Natural killer cell (primary cell): ENCODE data around the gene PPP2R3B. TPM values are rescaled to one million over a fixed set of nuclear protein-coding genes. Genes with fewer than 3 reads are reported as not detected.

Source experiments
- ATAC-seq, 3 donors: fragments of 150-1000 bp in 2 of 3; fragments of 200-7000 bp in 1 of 3; cut with Tn5 transposase; 1 replicate in 1 of 3; 2 replicates in 2 of 3; pipeline ENCODE4 v1.10.0; 2021; ENCODE audit warnings: mild to moderate bottlenecking in 2 of 3, moderate library complexity in 2 of 3
- DNase-seq, 2 donors: peaks; one replicate each; pipeline versions ENCODE4 v3.0.0 to v3.0.0-alpha.2; 2013 to 2021; ENCODE audit warnings: mixed read lengths in 1 of 2
- H3K27ac ChIP-seq: one replicate; pipeline ENCODE4 v1.5.1; 2013; ENCODE audit warnings: mild to moderate bottlenecking, low read length
- H3K27me3 ChIP-seq: one replicate; pipeline ENCODE4 v1.6.1; 2013; ENCODE audit warnings: low read length; ENCODE audit not compliant: control insufficient read depth, insufficient read depth
- H3K36me3 ChIP-seq: one replicate; pipeline ENCODE4 v1.6.1; 2013; ENCODE audit warnings: low read length; ENCODE audit not compliant: control insufficient read depth, insufficient read depth
- H3K4me1 ChIP-seq: one replicate; pipeline ENCODE4 v1.6.1; 2013; ENCODE audit warnings: low read length; ENCODE audit not compliant: control insufficient read depth, insufficient read depth
- H3K4me3 ChIP-seq: one replicate; pipeline ENCODE4 v1.5.1; 2013; ENCODE audit warnings: low read length
- H3K9me3 ChIP-seq: one replicate; pipeline ENCODE4 v1.6.1; 2013; ENCODE audit warnings: low read length; ENCODE audit not compliant: control insufficient read depth, insufficient read depth
- H3K27ac Mint-ChIP-seq, 2 donors: one replicate each; pipeline ENCODE4 v1.8.0; 2022; ENCODE audit warnings: mild to moderate bottlenecking in 2 of 2, mixed read lengths in 2 of 2, moderate library complexity in 1 of 2
- H3K27me3 Mint-ChIP-seq, 2 donors: one replicate each; pipeline ENCODE4 v1.8.0; 2022; ENCODE audit warnings: low read depth in 2 of 2, mixed read lengths in 2 of 2
- H3K36me3 Mint-ChIP-seq: one replicate; pipeline ENCODE4 v1.8.0; 2022; ENCODE audit warnings: mixed read lengths
- H3K4me1 Mint-ChIP-seq, 2 donors: one replicate each; pipeline ENCODE4 v1.8.0; 2022; ENCODE audit warnings: mixed read lengths in 2 of 2
- H3K4me3 Mint-ChIP-seq: one replicate; pipeline ENCODE4 v1.8.0; 2022; ENCODE audit warnings: mild to moderate bottlenecking, moderate library complexity, mixed read lengths
- H3K9me3 Mint-ChIP-seq, 2 donors: one replicate each; pipeline ENCODE4 v1.8.0; 2022; ENCODE audit warnings: mixed read lengths in 2 of 2
- WGBS: methylation state at CpG from one replicate; pipeline ENCODE4 v1.1.7; 2013; ENCODE audit warnings: missing lambda C conversion rate; ENCODE audit not compliant: insufficient coverage; 5-methylcytosine and 5-hydroxymethylcytosine counted together
- intact Hi-C: fragments of 100-400 bp; cut with micrococcal nuclease; formaldehyde crosslinking; loops from one replicate; pipeline ENCODE4 v1.14.2; 2022
- total RNA-seq, 4 donors: library from RNA; stranded (reverse); fragments of 120-200 nt in 1 of 4; gene quantifications; one replicate each; pipeline versions ENCODE4 v1.2.3 to v1.2.4, GENCODE V29; 2013 to 2022
- TF ChIP-seq, protein P1 (sequence below): fragments of 200-600 bp; IDR thresholded peaks from one replicate; pipeline ENCODE4 v1.8.0; 2022; ENCODE audit warnings: antibody characterized with exemption

PPP2R3B gene
- total RNA-seq, 3 donors from 2014 or later (not counting 1 experiment from before 2014, with no cell fraction given), result 14.0 to 19.4 (median 14.6) TPM

GRCh38 chrX:314049-314448 lies 72.7 kb downstream of the PPP2R3B start:
- WGBS, result 98% methylated on average over 34 of the region's 34 CpGs
- TF ChIP-seq, protein P1, sequence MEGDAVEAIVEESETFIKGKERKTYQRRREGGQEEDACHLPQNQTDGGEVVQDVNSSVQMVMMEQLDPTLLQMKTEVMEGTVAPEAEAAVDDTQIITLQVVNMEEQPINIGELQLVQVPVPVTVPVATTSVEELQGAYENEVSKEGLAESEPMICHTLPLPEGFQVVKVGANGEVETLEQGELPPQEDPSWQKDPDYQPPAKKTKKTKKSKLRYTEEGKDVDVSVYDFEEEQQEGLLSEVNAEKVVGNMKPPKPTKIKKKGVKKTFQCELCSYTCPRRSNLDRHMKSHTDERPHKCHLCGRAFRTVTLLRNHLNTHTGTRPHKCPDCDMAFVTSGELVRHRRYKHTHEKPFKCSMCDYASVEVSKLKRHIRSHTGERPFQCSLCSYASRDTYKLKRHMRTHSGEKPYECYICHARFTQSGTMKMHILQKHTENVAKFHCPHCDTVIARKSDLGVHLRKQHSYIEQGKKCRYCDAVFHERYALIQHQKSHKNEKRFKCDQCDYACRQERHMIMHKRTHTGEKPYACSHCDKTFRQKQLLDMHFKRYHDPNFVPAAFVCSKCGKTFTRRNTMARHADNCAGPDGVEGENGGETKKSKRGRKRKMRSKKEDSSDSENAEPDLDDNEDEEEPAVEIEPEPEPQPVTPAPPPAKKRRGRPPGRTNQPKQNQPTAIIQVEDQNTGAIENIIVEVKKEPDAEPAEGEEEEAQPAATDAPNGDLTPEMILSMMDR, result no peak
- Mint-ChIP-seq H3K27ac (no peak overlapping the region), H3K27me3 (no peaks in the 10 kb centered on the region), H3K4me3 (no peak overlapping the region), H3K9me3 (no peaks in the 10 kb centered on the region), H3K4me1 (peaks cover 6 to 25% of the 10 kb centered on the region in 2 donors), H3K36me3 (no peaks in the 10 kb centered on the region)
- Histone ChIP-seq H3K27ac (no peak overlapping the region), H3K4me3 (no peak overlapping the region), H3K4me1 (peaks cover 16% of the 10 kb centered on the region), H3K27me3 (no peaks in the 10 kb centered on the region), H3K36me3 (peaks cover 51% of the 10 kb centered on the region), H3K9me3 (no peaks in the 10 kb centered on the region)
- DNase-seq (no peak), ATAC-seq (no peak)
- intact Hi-C loops, result no loop called here

DNA sequence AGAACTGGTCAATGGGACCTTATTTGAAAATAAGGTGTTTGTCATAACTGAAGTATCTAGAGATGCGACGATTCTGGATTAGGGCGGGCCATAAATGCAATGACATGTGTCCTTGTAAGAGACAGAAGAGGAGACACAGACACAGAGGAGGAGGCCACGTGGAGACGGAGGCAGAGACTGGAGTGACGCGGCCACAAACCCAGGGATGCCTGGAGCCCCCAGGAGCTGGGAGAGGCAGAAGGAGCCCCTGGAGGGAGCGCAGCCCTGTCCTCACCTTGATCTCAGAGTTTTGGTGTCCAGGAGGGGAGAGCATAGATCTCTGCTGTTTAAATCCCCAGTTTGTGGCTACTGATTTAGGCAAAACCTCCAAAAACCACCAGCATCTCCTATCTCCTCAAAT lies 73.2 kb downstream of the PPP2R3B start:
- Mint-ChIP-seq H3K27me3 (no peaks in the 10 kb centered on the region), H3K4me3 (no peak overlapping the region), H3K27ac (peak overlapping the region in 1 of 2 donors; percentile 27), H3K4me1 (peaks cover 6 to 25% of the 10 kb centered on the region in 2 donors), H3K36me3 (no peaks in the 10 kb centered on the region), H3K9me3 (no peaks in the 10 kb centered on the region)
- TF ChIP-seq, protein P1, result no peak
- Histone ChIP-seq H3K4me3 (no peak overlapping the region), H3K27me3 (no peaks in the 10 kb centered on the region), H3K4me1 (peaks cover 16% of the 10 kb centered on the region), H3K27ac (no peak overlapping the region), H3K36me3 (peaks cover 53% of the 10 kb centered on the region), H3K9me3 (no peaks in the 10 kb centered on the region)
- 98% methylated on average over 8 of the region's 8 CpGs for WGBS
- DNase-seq, result no peak
- intact Hi-C loops, result no loop called here
- no peak for ATAC-seq

GRCh38 chrX:312621-313331 lies 73.9 kb downstream of the PPP2R3B start:
- TF ChIP-seq, protein P1, result no peak
- H3K9me3 ChIP-seq, result no peaks in the 10 kb centered on the region
- no peak overlapping the region for H3K4me3 ChIP-seq
- DNase-seq (no peak), ATAC-seq (no peak)
- H3K27me3 Mint-ChIP-seq, result no peaks in the 10 kb centered on the region
- intact Hi-C loops, result no loop called here
- no peaks in the 10 kb centered on the region for H3K27me3 ChIP-seq
- peaks cover 13% of the 10 kb centered on the region for H3K4me1 ChIP-seq
- WGBS, result 94% methylated on average over 54 of the region's 54 CpGs
- H3K27ac ChIP-seq, result no peak overlapping the region
- H3K4me1 Mint-ChIP-seq, result peaks cover under 1 to 20% of the 10 kb centered on the region in 2 donors
- no peak overlapping the region for H3K4me3 Mint-ChIP-seq
- peak overlapping the region in 1 of 2 donors; percentile 27 for H3K27ac Mint-ChIP-seq
- no peaks in the 10 kb centered on the region for H3K9me3 Mint-ChIP-seq
- no peaks in the 10 kb centered on the region for H3K36me3 Mint-ChIP-seq
- H3K36me3 ChIP-seq, result peaks cover 56% of the 10 kb centered on the region
